ENCODE measurements around the gene THSD7B. TPM values are rescaled to one million over a fixed set of nuclear protein-coding genes. Genes with fewer than 3 reads are reported as not detected.

The THSD7B gene
- total and polyA plus RNA-seq, 9 of the 15 experiments (the other 6 are each of a cell fraction or from before 2014, with no cell fraction given) = not detected

DNA sequence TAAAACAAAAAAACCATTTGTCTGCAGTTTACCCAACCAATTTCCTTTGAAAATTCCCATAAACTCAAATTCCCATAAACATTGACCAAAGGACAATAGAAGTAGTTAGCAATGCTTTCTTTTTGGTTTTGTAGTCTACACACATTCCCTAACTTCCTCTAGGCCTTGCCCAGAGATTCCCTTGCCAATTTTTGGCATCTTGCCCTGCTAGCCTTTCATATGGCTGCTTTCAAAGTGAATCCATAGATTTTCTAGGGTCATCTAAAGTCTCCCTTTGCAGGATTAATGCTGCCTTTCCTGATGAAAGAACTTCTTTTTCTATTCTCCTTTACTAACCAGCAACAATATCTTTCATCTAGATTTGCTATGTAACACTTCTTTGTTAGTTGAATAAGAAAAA, 33.4 kb downstream of the THSD7B start:
- Histone ChIP-seq H3K4me2 (ENCODE audit: insufficient read depth, low read length) (no peak overlapping the region), H3K9ac (ENCODE audit: insufficient read depth in 1 of 2, low read depth in 2 of 2, low read length in 2 of 2) (no peak overlapping the region), H3K9me3 (replicated peaks; ENCODE audit: control insufficient read depth, insufficient read depth, low read depth, low read length) (no peaks in the 10 kb centered on the region), H3K79me2 (ENCODE audit: control insufficient read depth, insufficient read depth, low read length) (no peaks in the 10 kb centered on the region), H2AFZ (ENCODE audit: low read depth, low read length) (no peak overlapping the region), H4K20me1 (replicated peaks; ENCODE audit: control insufficient read depth, insufficient read depth, low read length) (no peaks in the 10 kb centered on the region), H3K4me1 (replicated peaks in 1 of 2; ENCODE audit: control insufficient read depth in 2 of 2, insufficient read depth in 2 of 2, low read length in 2 of 2) (no peaks in the 10 kb centered on the region), H3K4me3 (no peak overlapping the region), H3K27me3 (ENCODE audit: control insufficient read depth in 2 of 2, insufficient read depth in 2 of 2, low read length in 2 of 2) (no peaks in the 10 kb centered on the region), H3K27ac (ENCODE audit: extremely low read depth, low read depth, low read length) (no peak overlapping the region), H3K36me3 (ENCODE audit: control insufficient read depth, insufficient read depth, low read length) (no peaks in the 10 kb centered on the region), H3K9me1 (ENCODE audit: control insufficient read depth, insufficient read depth, low read length) (no peaks in the 10 kb centered on the region)
- FAIRE-seq (no peak), DNase-seq (ENCODE audit: extremely low read depth in 1 of 4, low spot score in 3 of 4) (no peak), ATAC-seq (no peak)
- in situ Hi-C loops (cut with MboI) (no loop called here), intact Hi-C loops (cut with micrococcal nuclease) (no loop called here)
- TF ChIP-seq ZNF12 (CRISPR knock-in tag; IDR thresholded peaks at IDR 0.05) (no peak), MYNN (IDR thresholded peaks at IDR 0.05) (no peak), MYNN (CRISPR knock-in tag; IDR thresholded peaks at IDR 0.05) (no peak), ZNF830 (CRISPR knock-in tag; IDR thresholded peaks at IDR 0.05) (no peak), SIN3B (IDR thresholded peaks at IDR 0.05; ENCODE audit: low read depth) (no peak), CBFB (CRISPR knock-in tag; IDR thresholded peaks at IDR 0.05) (no peak), ZNF785 (CRISPR knock-in tag; IDR thresholded peaks at IDR 0.05) (no peak)
- TF ChIP-seq, protein P1, sequence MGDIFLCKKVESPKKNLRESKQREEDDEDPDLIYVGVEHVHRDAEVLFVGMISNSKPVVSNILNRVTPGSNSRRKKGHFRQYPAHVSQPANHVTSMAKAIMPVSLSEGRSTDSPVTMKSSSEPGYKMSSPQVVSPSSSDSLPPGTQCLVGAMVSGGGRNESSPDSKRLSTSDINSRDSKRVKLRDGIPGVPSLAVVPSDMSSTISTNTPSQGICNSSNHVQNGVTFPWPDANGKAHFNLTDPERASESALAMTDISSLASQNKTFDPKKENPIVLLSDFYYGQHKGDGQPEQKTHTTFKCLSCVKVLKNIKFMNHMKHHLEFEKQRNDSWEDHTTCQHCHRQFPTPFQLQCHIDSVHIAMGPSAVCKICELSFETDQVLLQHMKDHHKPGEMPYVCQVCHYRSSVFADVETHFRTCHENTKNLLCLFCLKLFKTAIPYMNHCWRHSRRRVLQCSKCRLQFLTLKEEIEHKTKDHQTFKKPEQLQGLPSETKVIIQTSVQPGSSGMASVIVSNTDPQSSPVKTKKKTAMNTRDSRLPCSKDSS (IDR thresholded peaks at IDR 0.05; ENCODE audit: low read depth, partially characterized antibody) = no peak
- TF ChIP-seq, protein P2, sequence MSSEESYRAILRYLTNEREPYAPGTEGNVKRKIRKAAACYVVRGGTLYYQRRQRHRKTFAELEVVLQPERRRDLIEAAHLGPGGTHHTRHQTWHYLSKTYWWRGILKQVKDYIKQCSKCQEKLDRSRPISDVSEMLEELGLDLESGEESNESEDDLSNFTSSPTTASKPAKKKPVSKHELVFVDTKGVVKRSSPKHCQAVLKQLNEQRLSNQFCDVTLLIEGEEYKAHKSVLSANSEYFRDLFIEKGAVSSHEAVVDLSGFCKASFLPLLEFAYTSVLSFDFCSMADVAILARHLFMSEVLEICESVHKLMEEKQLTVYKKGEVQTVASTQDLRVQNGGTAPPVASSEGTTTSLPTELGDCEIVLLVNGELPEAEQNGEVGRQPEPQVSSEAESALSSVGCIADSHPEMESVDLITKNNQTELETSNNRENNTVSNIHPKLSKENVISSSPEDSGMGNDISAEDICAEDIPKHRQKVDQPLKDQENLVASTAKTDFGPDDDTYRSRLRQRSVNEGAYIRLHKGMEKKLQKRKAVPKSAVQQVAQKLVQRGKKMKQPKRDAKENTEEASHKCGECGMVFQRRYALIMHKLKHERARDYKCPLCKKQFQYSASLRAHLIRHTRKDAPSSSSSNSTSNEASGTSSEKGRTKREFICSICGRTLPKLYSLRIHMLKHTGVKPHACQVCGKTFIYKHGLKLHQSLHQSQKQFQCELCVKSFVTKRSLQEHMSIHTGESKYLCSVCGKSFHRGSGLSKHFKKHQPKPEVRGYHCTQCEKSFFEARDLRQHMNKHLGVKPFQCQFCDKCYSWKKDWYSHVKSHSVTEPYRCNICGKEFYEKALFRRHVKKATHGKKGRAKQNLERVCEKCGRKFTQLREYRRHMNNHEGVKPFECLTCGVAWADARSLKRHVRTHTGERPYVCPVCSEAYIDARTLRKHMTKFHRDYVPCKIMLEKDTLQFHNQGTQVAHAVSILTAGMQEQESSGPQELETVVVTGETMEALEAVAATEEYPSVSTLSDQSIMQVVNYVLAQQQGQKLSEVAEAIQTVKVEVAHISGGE (CRISPR knock-in tag; IDR thresholded peaks at IDR 0.05) = no peak
- CTCF ChIA-PET (ENCODE audit: low intra/inter-chr PET ratio) = no interaction called here
- BruUV-seq (replicated peaks) = no TSS peak
- POLR2A ChIA-PET = no interaction called here

Data from K562 (cell line).